ENCODE data around the gene FMN1. TPM values are rescaled to one million over a fixed set of nuclear protein-coding genes. Genes with fewer than 3 reads are reported as not detected.

The FMN1 gene
- total and polyA plus RNA-seq, 7 donors: 0.21 to 20.0 (median 2.5) TPM

- H3K4me3 ChIP-seq: no peak overlapping the region
- intact Hi-C loops (cut with DNase I): no loop called here
- no peaks in the 10 kb centered on the region for H3K36me3 ChIP-seq (ENCODE audit: insufficient read depth in 1 of 2, low read depth in 1 of 2)
- no peaks in the 10 kb centered on the region for H3K9me3 ChIP-seq
- no peak for ATAC-seq
- peaks cover 5% of the 10 kb centered on the region for H3K4me1 ChIP-seq
- H3K27ac ChIP-seq: no peak overlapping the region
- DNase-seq: no peak
- 80 to 91% (median 81%) methylated on average over 3 of the region's 3 CpGs for WGBS, 3 donors
- H3K27me3 ChIP-seq (ENCODE audit: insufficient read depth in 3 of 3, low read length in 2 of 3): no peaks in the 10 kb centered on the region
- TF ChIP-seq CTCF (IDR thresholded peaks at IDR 0.05): no peak
Observed at GRCh38 chr15:32944431-32944830, 250.1 kb downstream of the FMN1 start.

- ATAC-seq: no peak
Observed at GRCh38 chr15:32943711-32944110, 250.8 kb downstream of the FMN1 start.

GRCh38 chr15:32942401-32942841, 252.1 kb downstream of the FMN1 start:
- Histone ChIP-seq H3K4me1 (peaks cover 5% of the 10 kb centered on the region), H3K9me3 (no peaks in the 10 kb centered on the region), H3K4me3 (no peak overlapping the region), H3K36me3 (ENCODE audit: insufficient read depth in 1 of 2, low read depth in 1 of 2) (no peaks in the 10 kb centered on the region), H3K27ac (no peak overlapping the region), H3K27me3 (ENCODE audit: insufficient read depth in 3 of 3, low read length in 2 of 3) (no peaks in the 10 kb centered on the region)
- DNase-seq (no peak), ATAC-seq (no peak)
- 14 to 38% (median 16%) methylated on average over 2 of the region's 2 CpGs for WGBS, 3 donors
- intact Hi-C loops (cut with DNase I): no loop called here
- no peak for TF ChIP-seq CTCF (IDR thresholded peaks at IDR 0.05)

More at GRCh38 chr15:32943711-32944110, 250.8 kb downstream of the FMN1 start:
- no peaks in the 10 kb centered on the region for H3K36me3 ChIP-seq (ENCODE audit: insufficient read depth in 1 of 2, low read depth in 1 of 2)
- DNase-seq: no peak
- no peaks in the 10 kb centered on the region for H3K9me3 ChIP-seq
- no peak overlapping the region for H3K4me3 ChIP-seq
- intact Hi-C loops (cut with DNase I): no loop called here
- H3K27ac ChIP-seq: no peak overlapping the region
- H3K27me3 ChIP-seq (ENCODE audit: insufficient read depth in 3 of 3, low read length in 2 of 3): no peaks in the 10 kb centered on the region
- no peak for TF ChIP-seq CTCF (IDR thresholded peaks at IDR 0.05)
- 86 to 93% (median 90%) methylated on average over 3 of the region's 3 CpGs for WGBS, 3 donors
- peaks cover 5% of the 10 kb centered on the region for H3K4me1 ChIP-seq

- TF ChIP-seq CTCF (IDR thresholded peaks at IDR 0.05): no peak
- Histone ChIP-seq H3K27ac (no peak overlapping the region), H3K27me3 (ENCODE audit: insufficient read depth in 3 of 3, low read length in 2 of 3) (no peaks in the 10 kb centered on the region), H3K9me3 (no peaks in the 10 kb centered on the region), H3K36me3 (ENCODE audit: insufficient read depth in 1 of 2, low read depth in 1 of 2) (no peaks in the 10 kb centered on the region), H3K4me1 (peaks cover 5% of the 10 kb centered on the region), H3K4me3 (no peak overlapping the region)
- WGBS, 3 donors: 42 to 50% (median 47%) methylated on average over 6 of the region's 6 CpGs
- intact Hi-C loops (cut with DNase I): no loop called here
- DNase-seq (no peak), ATAC-seq (no peak)
Observed at GRCh38 chr15:32941823-32942222, 252.7 kb downstream of the FMN1 start.

GRCh38 chr15:32936976-32937375, 257.5 kb downstream of the FMN1 start:
- Histone ChIP-seq H3K27ac (no peak overlapping the region), H3K4me1 (peaks cover 2% of the 10 kb centered on the region), H3K9me3 (no peaks in the 10 kb centered on the region), H3K4me3 (no peak overlapping the region), H3K27me3 (ENCODE audit: insufficient read depth in 3 of 3, low read length in 2 of 3) (no peaks in the 10 kb centered on the region), H3K36me3 (ENCODE audit: insufficient read depth in 1 of 2, low read depth in 1 of 2) (no peaks in the 10 kb centered on the region)
- 87 to 90% (median 89%) methylated on average over 4 of the region's 4 CpGs for WGBS, 3 donors
- ATAC-seq (no peak), DNase-seq (no peak)
- no peak for TF ChIP-seq CTCF (IDR thresholded peaks at IDR 0.05)
- intact Hi-C loops (cut with DNase I): no loop called here

All from psoas muscle (tissue), 8 donors.